ENCODE results near the gene RTN3. TPM values are rescaled to one million over a fixed set of nuclear protein-coding genes. Genes with fewer than 3 reads are reported as not detected.

RTN3 gene
- total and polyA plus RNA-seq, 12 donors: 31.1 to 72.0 (median 50.6) TPM

DNA sequence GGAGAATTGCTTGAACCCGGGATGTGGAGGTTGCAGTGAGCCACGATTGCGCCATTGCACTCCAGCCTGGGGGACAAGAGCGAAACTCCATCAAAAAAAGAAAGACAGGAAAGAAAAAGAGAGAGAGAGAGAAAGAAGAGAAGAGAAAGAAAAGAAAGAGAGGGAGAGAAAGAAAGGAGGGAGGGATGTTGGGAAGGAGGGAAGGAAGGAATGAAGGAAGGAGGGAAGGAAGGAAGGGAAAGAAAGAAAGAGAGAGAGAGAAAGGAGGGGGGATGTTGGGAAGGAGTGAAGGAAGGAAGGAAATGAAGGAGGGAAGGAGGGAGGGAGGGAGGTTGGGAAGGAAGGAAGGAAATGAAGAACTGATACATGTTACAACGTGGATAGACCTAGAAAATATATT, 119.6 kb downstream of the RTN3 start:
- TF ChIP-seq, protein P1, sequence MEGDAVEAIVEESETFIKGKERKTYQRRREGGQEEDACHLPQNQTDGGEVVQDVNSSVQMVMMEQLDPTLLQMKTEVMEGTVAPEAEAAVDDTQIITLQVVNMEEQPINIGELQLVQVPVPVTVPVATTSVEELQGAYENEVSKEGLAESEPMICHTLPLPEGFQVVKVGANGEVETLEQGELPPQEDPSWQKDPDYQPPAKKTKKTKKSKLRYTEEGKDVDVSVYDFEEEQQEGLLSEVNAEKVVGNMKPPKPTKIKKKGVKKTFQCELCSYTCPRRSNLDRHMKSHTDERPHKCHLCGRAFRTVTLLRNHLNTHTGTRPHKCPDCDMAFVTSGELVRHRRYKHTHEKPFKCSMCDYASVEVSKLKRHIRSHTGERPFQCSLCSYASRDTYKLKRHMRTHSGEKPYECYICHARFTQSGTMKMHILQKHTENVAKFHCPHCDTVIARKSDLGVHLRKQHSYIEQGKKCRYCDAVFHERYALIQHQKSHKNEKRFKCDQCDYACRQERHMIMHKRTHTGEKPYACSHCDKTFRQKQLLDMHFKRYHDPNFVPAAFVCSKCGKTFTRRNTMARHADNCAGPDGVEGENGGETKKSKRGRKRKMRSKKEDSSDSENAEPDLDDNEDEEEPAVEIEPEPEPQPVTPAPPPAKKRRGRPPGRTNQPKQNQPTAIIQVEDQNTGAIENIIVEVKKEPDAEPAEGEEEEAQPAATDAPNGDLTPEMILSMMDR (IDR thresholded peaks at IDR 0.05): no peak
- Histone ChIP-seq H3K27me3 (no peaks in the 10 kb centered on the region), H3K9me3 (no peaks in the 10 kb centered on the region), H3K27ac (no peak overlapping the region), H3K4me3 (no peak overlapping the region), H3K36me3 (no peaks in the 10 kb centered on the region), H3K4me1 (peaks cover 0 to 6% (median 0%) of the 10 kb centered on the region in 9 donors)
- ATAC-seq: no peak
- WGBS, 2 donors: 89 to 90% methylated on average over 5 of the region's 5 CpGs
- intact Hi-C loops (cut with DNase I): no loop called here
- DNase-seq: no peak

DNA sequence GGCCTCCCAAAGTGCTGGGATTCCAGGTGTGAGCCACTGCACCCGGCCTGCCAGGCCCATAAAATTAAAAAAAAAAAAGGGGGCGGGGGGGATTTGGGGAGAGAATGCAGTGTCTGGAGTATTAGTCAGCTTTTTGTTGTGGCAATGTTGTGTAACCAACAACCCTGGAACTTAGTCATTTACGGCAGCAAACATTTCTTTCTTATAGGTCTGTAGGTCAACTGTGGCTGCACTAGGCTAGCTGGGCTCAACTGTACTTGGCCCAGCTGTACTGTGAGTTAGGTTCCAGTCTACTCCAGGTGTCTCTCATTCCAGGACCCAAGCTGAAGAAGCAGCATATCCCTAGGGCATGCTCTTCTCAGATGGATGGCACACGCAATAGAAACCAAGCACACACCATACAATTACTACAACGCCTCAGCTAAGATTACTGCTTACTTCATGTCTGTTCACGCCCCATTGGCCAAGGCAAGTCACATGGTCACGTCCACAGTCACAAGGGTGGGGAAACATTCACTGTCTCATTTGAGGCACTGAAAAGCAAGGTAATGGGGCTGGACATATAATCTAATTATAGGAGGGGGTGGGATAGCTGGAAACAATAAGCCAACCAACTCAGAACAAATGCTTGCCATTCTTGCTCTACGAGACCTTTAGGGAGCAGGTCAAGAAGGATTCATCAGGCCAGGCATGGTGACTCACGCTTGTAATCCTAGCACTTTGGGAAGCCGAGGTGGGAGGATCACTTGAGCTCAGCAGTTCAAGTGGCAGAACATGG, 121.5 kb downstream of the RTN3 start:
- no peak overlapping the region for H3K27ac ChIP-seq
- no peak for DNase-seq
- H3K36me3 ChIP-seq: no peaks in the 10 kb centered on the region
- 89 to 92% methylated on average over 10 of the region's 10 CpGs for WGBS, 2 donors
- H3K9me3 ChIP-seq: no peaks in the 10 kb centered on the region
- H3K4me1 ChIP-seq: peaks cover 0 to 13% (median 0%) of the 10 kb centered on the region in 9 donors
- ATAC-seq: no peak
- intact Hi-C loops (cut with DNase I): no loop called here
- TF ChIP-seq, protein P1 (IDR thresholded peaks at IDR 0.05): no peak
- H3K27me3 ChIP-seq: no peaks in the 10 kb centered on the region
- H3K4me3 ChIP-seq: no peak overlapping the region

GRCh38 chr11:63804259-63804658, 123.0 kb downstream of the RTN3 start:
- TF ChIP-seq, protein P1 (IDR thresholded peaks at IDR 0.05): no peak
- H3K27me3 ChIP-seq: no peaks in the 10 kb centered on the region
- no peaks in the 10 kb centered on the region for H3K9me3 ChIP-seq
- H3K36me3 ChIP-seq: no peaks in the 10 kb centered on the region
- DNase-seq: no peak
- no peak for ATAC-seq
- peaks cover 0 to 13% (median 0%) of the 10 kb centered on the region in 9 donors for H3K4me1 ChIP-seq
- H3K27ac ChIP-seq: no peak overlapping the region
- H3K4me3 ChIP-seq: no peak overlapping the region
- WGBS, 2 donors: 85 to 89% methylated on average over 6 of the region's 6 CpGs
- intact Hi-C loops (cut with DNase I): no loop called here

GRCh38 chr11:63805844-63806415, 124.6 kb downstream of the RTN3 start:
- Histone ChIP-seq H3K36me3 (no peaks in the 10 kb centered on the region), H3K4me1 (peaks cover 0 to 13% (median 0%) of the 10 kb centered on the region in 9 donors), H3K9me3 (no peaks in the 10 kb centered on the region), H3K27ac (peak overlapping the region in 7 of 10 donors; percentile 11 to 70 (median 44)), H3K4me3 (no peak overlapping the region), H3K27me3 (no peaks in the 10 kb centered on the region)
- 50 to 56% methylated on average over 9 of the region's 9 CpGs for WGBS, 2 donors
- intact Hi-C loops (cut with DNase I): no loop called here
- DNase-seq (peak in 1 of 2 donors; percentile 43), ATAC-seq (peak; percentile 38 to 90 (median 82))
- TF ChIP-seq, protein P1 (IDR thresholded peaks at IDR 0.05): no peak

Other genes with a start within 250 kb of the RTN3 start
- 1 to 10 TPM in 8 of 10 donors, under 1 TPM in 2; 0.69 to 7.2 (median 1.8) TPM for gene PLAAT5, start 190.3 kb upstream of the RTN3 start, total RNA-seq
- gene PLAAT5, start 190.3 kb upstream of the RTN3 start, polyA plus RNA-seq: 1 to 10 TPM in 1 of 2 donors, under 1 TPM in 1; 0.64 to 1.5 TPM
- gene LGALS12, start 175.4 kb upstream of the RTN3 start, total RNA-seq: 1 to 10 TPM in 3 of 10 donors, under 1 TPM in 4, not detected in 3; 0.61 to 6.9 (median 0.90) TPM
- 1 to 10 TPM; 3.1 to 5.3 TPM for gene LGALS12, start 175.4 kb upstream of the RTN3 start, polyA plus RNA-seq
- gene PLAAT4, start 144.7 kb upstream of the RTN3 start, total RNA-seq: 100 to 1,000 TPM in 1 of 10 donors, 10 to 100 TPM in 3, 1 to 10 TPM in 6; 3.3 to 565 (median 7.7) TPM
- 10 to 100 TPM; 10.1 to 11.7 TPM for gene PLAAT4, start 144.7 kb upstream of the RTN3 start, polyA plus RNA-seq
- gene PLAAT2, start 118.1 kb upstream of the RTN3 start, total RNA-seq: 1 to 10 TPM in 1 of 10 donors, under 1 TPM in 1, not detected in 8; 0.35 to 3.7 TPM
- gene PLAAT2, start 118.1 kb upstream of the RTN3 start, polyA plus RNA-seq: not detected
- gene PLAAT3, start 67.1 kb upstream of the RTN3 start, total RNA-seq: 100 to 1,000 TPM in 9 of 10 donors, 10 to 100 TPM in 1; 82.8 to 211 (median 137) TPM
- 100 to 1,000 TPM; 118 to 159 TPM for gene PLAAT3, start 67.1 kb upstream of the RTN3 start, polyA plus RNA-seq
- 10 to 100 TPM in 8 of 10 donors, 1 to 10 TPM in 2; 8.5 to 22.2 (median 12.5) TPM for gene ATL3, start 10.1 kb upstream of the RTN3 start, total RNA-seq
- gene ATL3, start 10.1 kb upstream of the RTN3 start, polyA plus RNA-seq: 1 to 10 TPM; 5.9 to 7.3 TPM
- 10 to 100 TPM in 4 of 10 donors, 1 to 10 TPM in 6; 6.8 to 14.3 (median 8.9) TPM for gene ZFTA, start 87.3 kb downstream of the RTN3 start, total RNA-seq
- gene ZFTA, start 87.3 kb downstream of the RTN3 start, polyA plus RNA-seq: 1 to 10 TPM; 4.6 to 7.5 TPM
- 10 to 100 TPM in 5 of 10 donors, 1 to 10 TPM in 5; 7.0 to 13.2 (median 9.9) TPM for gene SPINDOC, start 132.0 kb downstream of the RTN3 start, total RNA-seq
- gene SPINDOC, start 132.0 kb downstream of the RTN3 start, polyA plus RNA-seq: 1 to 10 TPM; 9.4 to 9.7 TPM
- gene MARK2, start 157.6 kb downstream of the RTN3 start, total RNA-seq: 10 to 100 TPM; 33.8 to 42.7 (median 39.0) TPM
- gene MARK2, start 157.6 kb downstream of the RTN3 start, polyA plus RNA-seq: 10 to 100 TPM; 12.6 to 18.9 TPM
- gene RCOR2, start 235.7 kb downstream of the RTN3 start, total RNA-seq: 1 to 10 TPM; 1.1 to 8.4 (median 5.0) TPM
- 1 to 10 TPM; 4.4 to 5.4 TPM for gene RCOR2, start 235.7 kb downstream of the RTN3 start, polyA plus RNA-seq

Data from heart right ventricle (tissue), 16 donors.